Right cardiac atrium (tissue), 5 donors: ENCODE measurements around the gene KCNIP4. TPM values are rescaled to one million over a fixed set of nuclear protein-coding genes. Genes with fewer than 3 reads are reported as not detected.

Source experiments
- ATAC-seq, 2 donors: fragments of 200-7000 bp; cut with Tn5 transposase; one replicate each; pipeline versions ENCODE4 v1.8.0 to v1.9.1; 2020; ENCODE audit warnings: moderate library complexity in 2 of 2, mild to moderate bottlenecking in 1 of 2
- DNase-seq, 3 donors: peaks; one replicate each; pipeline ENCODE4 v3.0.0-alpha.2; 2020
- H3K27ac ChIP-seq: one replicate; pipeline ENCODE4 v1.5.1; 2013; ENCODE audit warnings: mild to moderate bottlenecking, low read length, control low read depth, moderate library complexity
- H3K27me3 ChIP-seq: one replicate; pipeline ENCODE4 v1.6.1; 2013; ENCODE audit not compliant: control insufficient read depth, insufficient read depth
- H3K4me1 ChIP-seq: one replicate; pipeline ENCODE4 v1.6.1; 2013; ENCODE audit warnings: low read length; ENCODE audit not compliant: control insufficient read depth, insufficient read depth
- H3K4me3 ChIP-seq: one replicate; pipeline ENCODE4 v1.5.1; 2013; ENCODE audit warnings: low read length, control low read depth
- H3K9me3 ChIP-seq: one replicate; pipeline ENCODE4 v1.6.1; 2013; ENCODE audit warnings: low read length; ENCODE audit not compliant: control insufficient read depth
- WGBS: extraction: QIAGEN DNeasy Blood & Tissue Kit; methylation state at CpG from one replicate; pipeline ENCODE4 v1.1.7; 2013; 5-methylcytosine and 5-hydroxymethylcytosine counted together
- intact Hi-C, 4 donors: fragments of 100-400 bp; cut with DNase I; formaldehyde crosslinking; loops; one replicate each; pipeline versions ENCODE4 v1.11.0 to v1.14.0; 2022 to 2023
- polyA plus RNA-seq: library from polyadenylated mRNA; stranded (reverse); fragments of 200-250 nt; gene quantifications from one replicate; pipeline ENCODE4 v1.2.3, GENCODE V29; 2013
- total RNA-seq, 4 donors: library from RNA; stranded (reverse); fragmentation: NEBNext Ultra II Directional; extraction: Animal tissue kit (Norgen Biotek cat#: 25700); gene quantifications; one replicate each; pipeline ENCODE4 v1.2.1, GENCODE V29; 2021
- donor health status: healthy with polysubstance abuse.
- donor health status: DM: no; HTN: yes; CAD: no.
- donor health status: DM: no; HTN: no; CAD: no.
- donor health status: DM: no; HTN: yes; CAD: no; lungs with severe emphysema.
- donor health status: DM: yes; HTN: yes; CAD: no.

Gene KCNIP4
- total and polyA plus RNA-seq, 5 donors, result 0.05 to 0.86 (median 0.23) TPM; not detected in 2

DNA sequence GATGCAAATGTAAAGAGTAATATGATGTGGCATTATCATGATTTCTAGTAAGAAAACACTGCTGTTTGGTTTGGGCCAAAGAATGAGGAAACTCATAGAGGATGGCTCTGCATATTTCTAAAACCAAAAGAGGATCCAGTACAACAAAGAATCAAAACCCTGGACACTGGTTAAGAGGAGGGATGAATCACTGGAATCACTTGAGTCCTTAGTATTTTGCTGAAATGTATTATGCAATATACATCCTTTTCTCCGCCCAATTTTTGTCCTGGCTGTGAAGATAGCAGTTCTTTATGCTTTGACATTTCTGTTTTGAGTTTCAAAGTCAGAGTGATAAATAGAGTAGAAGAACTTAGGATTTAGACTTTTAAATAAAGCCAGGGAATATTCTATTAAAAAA, 902.4 kb downstream of the KCNIP4 start:
- Histone ChIP-seq H3K9me3 (no peaks in the 10 kb centered on the region), H3K4me1 (no peaks in the 10 kb centered on the region), H3K4me3 (no peak overlapping the region), H3K27ac (no peak overlapping the region), H3K27me3 (no peaks in the 10 kb centered on the region)
- ATAC-seq, result no peak
- DNase-seq, result no peak
- 85% methylated on average over 1 of the region's 1 CpG for WGBS
- intact Hi-C loops, result no loop called here

DNA sequence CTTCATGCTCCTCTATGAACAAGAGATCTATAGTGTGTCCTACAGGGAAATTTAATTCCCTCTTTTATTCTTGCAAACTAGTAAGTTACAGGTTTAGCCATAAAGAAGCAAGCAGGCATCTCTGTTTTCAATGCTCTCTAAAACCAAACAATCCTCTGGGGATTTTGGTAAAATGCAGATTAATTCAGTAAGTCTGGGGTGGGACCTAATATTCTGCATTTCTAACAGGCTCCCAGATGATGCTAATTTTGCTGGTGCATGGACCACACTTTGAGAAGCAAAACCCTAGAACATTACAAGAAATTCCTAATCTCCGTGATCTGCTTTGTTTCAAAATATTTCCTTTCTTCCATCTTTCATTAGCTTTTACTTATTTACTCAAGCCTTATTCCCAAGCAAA, 903.5 kb downstream of the KCNIP4 start:
- DNase-seq, result no peak
- Histone ChIP-seq H3K4me3 (no peak overlapping the region), H3K4me1 (no peaks in the 10 kb centered on the region), H3K27me3 (no peaks in the 10 kb centered on the region), H3K27ac (no peak overlapping the region), H3K9me3 (no peaks in the 10 kb centered on the region)
- 93% methylated on average over 1 of the region's 1 CpG for WGBS
- ATAC-seq, result no peak
- intact Hi-C loops, result no loop called here

DNA sequence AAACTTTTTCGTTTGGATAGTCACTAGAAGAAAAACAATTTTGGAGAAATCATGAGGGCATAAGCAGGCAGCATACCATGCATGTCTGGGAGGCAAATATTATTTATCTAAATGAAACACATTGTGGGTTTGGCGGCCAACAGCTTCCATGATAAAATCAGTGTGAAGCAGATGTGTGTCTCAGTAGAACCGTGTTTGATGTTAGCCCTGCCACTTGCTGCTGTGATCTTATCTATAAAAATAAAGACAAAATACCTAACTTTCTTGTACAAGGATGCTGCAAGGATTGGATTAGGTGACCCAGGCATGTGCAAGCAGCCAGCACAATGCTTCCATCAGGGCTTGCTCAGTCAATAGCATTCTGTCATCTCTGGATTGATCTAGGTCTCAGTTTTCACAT, 906.9 kb downstream of the KCNIP4 start:
- intact Hi-C loops, result no loop called here
- Histone ChIP-seq H3K4me1 (no peaks in the 10 kb centered on the region), H3K4me3 (no peak overlapping the region), H3K27ac (no peak overlapping the region), H3K27me3 (no peaks in the 10 kb centered on the region), H3K9me3 (no peaks in the 10 kb centered on the region)
- no peak for ATAC-seq
- DNase-seq, result no peak
- 32% methylated on average over 3 of the region's 3 CpGs for WGBS

DNA sequence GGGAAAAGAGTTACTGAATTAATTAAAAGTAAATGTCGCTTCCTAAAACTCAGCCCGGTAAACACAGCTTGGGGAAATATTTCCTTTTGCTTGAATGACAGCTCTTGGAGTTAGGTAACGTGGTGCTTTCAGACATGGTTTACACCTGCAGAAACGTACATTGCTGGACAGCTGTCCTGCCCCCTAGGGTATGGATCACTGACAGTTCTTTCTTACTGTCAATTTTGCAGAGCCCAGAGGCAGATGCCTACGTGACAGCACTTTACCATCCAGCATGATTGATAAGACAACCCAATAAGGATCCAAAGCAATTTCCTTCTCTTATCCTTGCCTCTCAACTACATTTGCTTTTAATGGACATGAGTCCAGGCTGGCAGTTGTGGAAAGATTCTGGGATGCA, 913.8 kb downstream of the KCNIP4 start:
- H3K4me3 ChIP-seq, result no peak overlapping the region
- 57% methylated on average over 5 of the region's 5 CpGs for WGBS
- DNase-seq (no peak), ATAC-seq (no peak)
- no peaks in the 10 kb centered on the region for H3K9me3 ChIP-seq
- no peak overlapping the region for H3K27ac ChIP-seq
- no peaks in the 10 kb centered on the region for H3K4me1 ChIP-seq
- no peaks in the 10 kb centered on the region for H3K27me3 ChIP-seq
- intact Hi-C loops, result no loop called here

DNA sequence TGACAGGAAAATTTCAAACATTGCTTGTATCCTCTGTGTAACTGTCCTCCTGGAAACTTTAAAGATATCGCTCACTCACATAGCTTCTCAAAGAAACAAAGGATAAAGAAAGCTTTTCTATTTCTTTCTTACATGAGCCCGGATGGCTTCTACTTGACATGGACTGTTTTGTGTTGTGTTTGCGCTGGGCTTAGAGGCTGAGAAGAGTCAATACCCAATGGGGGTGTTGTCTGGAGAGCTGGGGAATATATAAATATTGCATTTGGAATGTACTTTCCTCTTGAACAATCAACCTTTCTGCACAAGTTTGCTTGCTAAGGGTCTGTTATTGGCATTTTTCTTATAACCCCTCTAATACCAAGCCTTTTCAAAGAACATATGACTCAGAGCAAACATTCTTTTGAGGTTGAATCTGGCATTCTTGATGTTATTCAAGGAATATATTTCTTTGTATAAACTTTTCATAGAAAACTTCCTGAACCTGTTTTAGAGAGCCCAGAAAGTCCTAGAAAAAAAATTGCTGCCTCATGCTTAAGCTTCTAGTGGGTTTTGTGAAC, 916.4 kb downstream of the KCNIP4 start:
- intact Hi-C loops, result no loop called here
- DNase-seq (no peak), ATAC-seq (no peak)
- no peaks in the 10 kb centered on the region for H3K27me3 ChIP-seq
- no peak overlapping the region for H3K27ac ChIP-seq
- no peak overlapping the region for H3K4me3 ChIP-seq
- 82% methylated on average over 3 of the region's 3 CpGs for WGBS
- no peaks in the 10 kb centered on the region for H3K4me1 ChIP-seq
- no peaks in the 10 kb centered on the region for H3K9me3 ChIP-seq

DNA sequence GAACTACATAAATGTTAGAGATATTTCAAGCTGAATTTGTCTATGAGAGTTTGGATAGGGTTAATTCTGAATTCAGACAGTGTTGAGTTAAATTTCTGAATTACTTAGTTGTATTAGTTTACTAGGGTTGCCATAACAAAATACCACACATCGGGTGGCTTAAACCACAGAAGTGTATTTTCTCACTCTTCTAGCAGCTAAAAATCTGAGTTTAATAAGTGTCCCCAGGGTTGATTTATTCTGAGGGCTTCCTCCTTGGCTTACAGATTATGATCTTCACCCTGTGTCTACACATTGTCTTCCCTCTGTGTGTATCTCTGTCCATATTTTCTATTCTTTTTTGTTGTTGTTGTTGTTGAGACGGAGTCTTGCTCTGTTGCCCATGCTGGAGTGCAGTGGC, 929.8 kb downstream of the KCNIP4 start:
- DNase-seq (no peak), ATAC-seq (no peak)
- Histone ChIP-seq H3K4me3 (no peak overlapping the region), H3K27ac (no peak overlapping the region), H3K4me1 (no peaks in the 10 kb centered on the region), H3K9me3 (no peaks in the 10 kb centered on the region), H3K27me3 (no peaks in the 10 kb centered on the region)
- WGBS, result 71% methylated on average over 2 of the region's 2 CpGs
- intact Hi-C loops, result no loop called here

DNA sequence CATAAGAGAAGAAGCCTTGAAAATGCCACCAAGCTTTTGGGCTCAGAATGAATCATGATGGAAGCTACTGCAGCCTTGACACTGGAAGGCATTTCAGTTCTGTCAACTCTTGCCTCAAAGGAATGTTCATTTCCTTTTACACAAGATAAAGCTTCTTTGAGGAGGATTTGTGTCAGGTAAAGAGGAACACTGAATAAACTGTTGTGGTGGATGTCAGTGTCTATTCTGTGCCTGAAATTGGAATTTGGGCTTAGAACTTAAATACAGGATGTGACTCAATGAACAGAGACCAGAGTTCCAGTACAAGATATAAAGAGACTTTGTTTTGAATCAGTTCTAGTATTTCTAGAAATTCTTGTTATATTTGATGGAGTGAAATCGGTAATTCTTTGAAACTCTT, 935.1 kb downstream of the KCNIP4 start:
- intact Hi-C loops, result no loop called here
- H3K27me3 ChIP-seq, result no peaks in the 10 kb centered on the region
- H3K4me1 ChIP-seq, result no peaks in the 10 kb centered on the region
- WGBS, result 84% methylated on average over 1 of the region's 1 CpG
- ATAC-seq (no peak), DNase-seq (no peak)
- no peaks in the 10 kb centered on the region for H3K9me3 ChIP-seq
- no peak overlapping the region for H3K4me3 ChIP-seq
- H3K27ac ChIP-seq, result no peak overlapping the region

DNA sequence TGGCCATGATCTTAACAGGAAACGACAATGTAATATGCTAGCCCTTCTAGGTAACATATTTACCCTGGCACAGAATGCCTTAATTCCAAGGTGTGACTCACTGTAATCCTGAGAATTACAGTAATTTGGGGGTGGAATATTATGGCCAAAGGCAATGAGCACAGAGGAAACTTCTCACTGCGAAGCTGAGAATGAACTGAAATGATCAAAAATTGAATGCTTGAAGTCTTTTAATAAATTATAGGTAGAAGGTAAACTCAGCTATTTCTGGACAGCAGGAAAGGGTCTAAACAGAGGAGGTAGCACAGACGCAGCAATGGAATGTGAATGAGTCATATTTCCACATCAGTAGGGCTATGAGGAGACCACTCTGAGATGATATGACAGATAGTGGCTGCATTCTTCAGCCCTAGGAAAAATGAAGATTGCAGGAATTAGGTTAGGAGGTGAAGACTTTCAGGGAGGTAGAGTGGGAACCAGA, 935.7 kb downstream of the KCNIP4 start:
- ATAC-seq (no peak), DNase-seq (no peak)
- H3K9me3 ChIP-seq, result no peaks in the 10 kb centered on the region
- no peak overlapping the region for H3K27ac ChIP-seq
- no peaks in the 10 kb centered on the region for H3K27me3 ChIP-seq
- WGBS, result 58% methylated on average over 3 of the region's 3 CpGs
- intact Hi-C loops, result no loop called here
- H3K4me3 ChIP-seq, result no peak overlapping the region
- no peaks in the 10 kb centered on the region for H3K4me1 ChIP-seq

DNA sequence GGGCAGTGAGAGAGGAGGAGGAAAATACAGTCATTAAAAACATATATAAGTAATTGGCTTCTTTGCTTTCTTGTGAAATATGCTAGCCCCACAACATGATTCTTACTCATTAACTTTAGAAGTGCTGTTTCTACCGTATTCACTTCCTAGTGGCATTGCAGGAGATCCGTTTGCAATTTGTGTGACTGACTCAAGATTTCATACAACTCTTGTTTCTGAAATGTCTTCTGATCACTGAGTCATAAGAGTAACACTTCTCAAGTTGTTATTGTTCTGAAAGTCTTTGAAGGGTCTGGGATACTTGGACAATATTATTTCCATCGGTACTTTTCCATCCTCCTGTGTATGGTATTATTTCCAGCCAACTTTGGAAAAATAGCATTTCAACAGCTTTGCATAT, 937.5 kb downstream of the KCNIP4 start:
- ATAC-seq, result no peak
- intact Hi-C loops, result no loop called here
- 83% methylated on average over 3 of the region's 3 CpGs for WGBS
- DNase-seq, result no peak
- no peak overlapping the region for H3K27ac ChIP-seq
- no peaks in the 10 kb centered on the region for H3K4me1 ChIP-seq
- H3K4me3 ChIP-seq, result no peak overlapping the region
- no peaks in the 10 kb centered on the region for H3K9me3 ChIP-seq
- no peaks in the 10 kb centered on the region for H3K27me3 ChIP-seq

DNA sequence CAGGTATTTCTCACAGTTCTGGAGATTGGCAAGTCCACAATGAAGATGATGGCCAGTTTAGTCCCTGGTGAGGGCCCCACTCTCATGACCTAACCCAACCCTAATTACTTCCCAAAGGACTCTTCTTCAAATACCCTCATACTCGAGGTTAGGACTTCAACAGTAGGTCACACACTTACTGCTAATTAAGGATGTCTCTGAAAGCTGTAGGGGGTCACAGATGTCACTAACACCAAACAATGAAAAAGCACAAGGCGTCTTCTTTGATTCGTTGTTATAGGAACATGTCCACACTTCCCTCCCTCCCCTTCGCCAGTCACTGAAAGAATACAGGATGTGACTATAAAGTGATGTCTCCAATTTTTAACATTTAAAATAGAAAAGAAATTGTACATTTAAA, 938.6 kb downstream of the KCNIP4 start:
- H3K4me3 ChIP-seq, result no peak overlapping the region
- intact Hi-C loops, result no loop called here
- 52% methylated on average over 4 of the region's 4 CpGs for WGBS
- no peak overlapping the region for H3K27ac ChIP-seq
- ATAC-seq (no peak), DNase-seq (no peak)
- no peaks in the 10 kb centered on the region for H3K9me3 ChIP-seq
- H3K27me3 ChIP-seq, result no peaks in the 10 kb centered on the region
- no peaks in the 10 kb centered on the region for H3K4me1 ChIP-seq

DNA sequence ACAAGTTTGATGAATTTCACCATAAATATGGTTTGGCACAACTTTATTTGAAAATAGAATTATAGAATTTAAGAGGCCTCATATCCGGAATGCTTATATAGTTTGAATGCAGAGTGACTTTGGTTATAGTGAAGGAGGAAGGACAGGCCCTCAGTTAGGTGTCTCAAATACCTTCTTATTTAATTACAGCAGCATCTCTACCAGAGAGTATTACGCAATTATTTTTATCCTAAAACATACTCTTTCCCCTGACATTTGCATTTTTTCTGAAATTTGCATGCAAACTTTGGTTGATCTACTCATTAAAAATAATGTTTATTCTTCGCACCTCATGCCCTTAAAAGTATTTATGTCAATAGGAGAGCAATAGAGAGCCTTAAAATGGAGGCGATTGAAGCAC, 942.9 kb downstream of the KCNIP4 start:
- Histone ChIP-seq H3K9me3 (no peaks in the 10 kb centered on the region), H3K4me3 (no peak overlapping the region), H3K27me3 (no peaks in the 10 kb centered on the region), H3K4me1 (no peaks in the 10 kb centered on the region), H3K27ac (no peak overlapping the region)
- no peak for DNase-seq
- ATAC-seq, result no peak
- 86% methylated on average over 4 of the region's 4 CpGs for WGBS
- intact Hi-C loops, result no loop called here

DNA sequence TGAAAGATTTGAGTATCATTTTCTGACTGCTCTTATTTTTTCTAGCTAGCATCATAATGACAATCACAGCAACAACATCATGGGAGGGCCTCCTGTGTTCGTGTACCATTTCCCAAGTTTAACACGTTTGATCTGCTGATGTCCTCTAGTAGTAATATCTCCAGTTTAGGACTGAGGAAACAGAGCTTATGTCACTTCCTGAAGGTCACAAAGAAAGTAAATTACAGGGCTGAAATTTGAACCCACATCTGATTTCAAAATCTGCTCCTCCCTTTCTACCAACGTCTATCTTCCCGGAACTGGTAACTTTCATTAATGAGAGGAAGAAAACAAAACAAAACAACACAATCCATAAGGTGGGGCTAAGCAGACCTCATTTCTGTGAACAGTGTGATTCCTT, 945.6 kb downstream of the KCNIP4 start:
- ATAC-seq, result no peak
- H3K4me3 ChIP-seq, result no peak overlapping the region
- no peaks in the 10 kb centered on the region for H3K9me3 ChIP-seq
- H3K4me1 ChIP-seq, result no peaks in the 10 kb centered on the region
- intact Hi-C loops, result no loop called here
- WGBS, result 32% methylated on average over 4 of the region's 4 CpGs
- H3K27me3 ChIP-seq, result no peaks in the 10 kb centered on the region
- no peak overlapping the region for H3K27ac ChIP-seq
- no peak for DNase-seq
